HL-60/S4 treated with retinoic acid at 250 ng/mL for 4 days and 3 days (cell line): ENCODE measurements around the gene PTPRT.

Experiments used
- in situ Hi-C: fragments of 300-500 bp; cut with MboI; formaldehyde crosslinking; loops from 2 replicates; pipeline ENCODE4 v1.7.0; 2022; ENCODE audit warnings: low sequenced_read_pairs

Gene PTPRT

GRCh38 chr20:42981253-42981652 is 208.5 kb downstream of the PTPRT start:
- in situ Hi-C loops: no loop called here

GRCh38 chr20:42979720-42980119 is 210.0 kb downstream of the PTPRT start:
- in situ Hi-C loops: no loop called here

GRCh38 chr20:42978184-42978974 is 211.3 kb downstream of the PTPRT start:
- in situ Hi-C loops: no loop called here

GRCh38 chr20:42975974-42976373 is 213.7 kb downstream of the PTPRT start:
- in situ Hi-C loops: no loop called here

- in situ Hi-C loops: no loop called here
Observed at GRCh38 chr20:42974347-42974746, 215.4 kb downstream of the PTPRT start.

GRCh38 chr20:42972591-42972990 is 217.1 kb downstream of the PTPRT start:
- in situ Hi-C loops: no loop called here

- in situ Hi-C loops: loop anchor here (10.0 kb wide), 1 partner anchor 56 kb away; no protein-coding TSS in a partner anchor
Observed at GRCh38 chr20:42968746-42969145, 221.0 kb downstream of the PTPRT start.

- in situ Hi-C loops: loop anchor here (10.0 kb wide), 1 partner anchor 61 kb away; no protein-coding TSS in a partner anchor
Observed at GRCh38 chr20:42963796-42964195, 225.9 kb downstream of the PTPRT start.

GRCh38 chr20:42961771-42962170 is 227.9 kb downstream of the PTPRT start:
- in situ Hi-C loops: loop anchor here (10.0 kb wide), 1 partner anchor 63 kb away; no protein-coding TSS in a partner anchor

GRCh38 chr20:42959996-42960395 is 229.7 kb downstream of the PTPRT start:
- in situ Hi-C loops: loop anchor here (10.0 kb wide), 1 partner anchor 65 kb away; no protein-coding TSS in a partner anchor

- in situ Hi-C loops: no loop called here
Observed at GRCh38 chr20:42958367-42959069, 231.2 kb downstream of the PTPRT start.

GRCh38 chr20:42957704-42958095 is 232.0 kb downstream of the PTPRT start:
- in situ Hi-C loops: no loop called here

- in situ Hi-C loops: no loop called here
Observed at GRCh38 chr20:42957018-42957703, 232.5 kb downstream of the PTPRT start.

GRCh38 chr20:42955713-42956112 is 234.0 kb downstream of the PTPRT start:
- in situ Hi-C loops: no loop called here

GRCh38 chr20:42954951-42955350 is 234.8 kb downstream of the PTPRT start:
- in situ Hi-C loops: no loop called here

- in situ Hi-C loops: no loop called here
Observed at GRCh38 chr20:42949950-42950349, 239.8 kb downstream of the PTPRT start.

- in situ Hi-C loops: no loop called here
Observed at GRCh38 chr20:42945234-42945994, 244.3 kb downstream of the PTPRT start.

- in situ Hi-C loops: no loop called here
Observed at GRCh38 chr20:42941629-42942028, 248.1 kb downstream of the PTPRT start.

GRCh38 chr20:42938441-42939205 is 251.1 kb downstream of the PTPRT start:
- in situ Hi-C loops: no loop called here

- in situ Hi-C loops: no loop called here
Observed at GRCh38 chr20:42936482-42936881, 253.2 kb downstream of the PTPRT start.
